HepG2 (cell line): ENCODE data around the gene VEGFB. TPM values are rescaled to one million over a fixed set of nuclear protein-coding genes. Genes with fewer than 3 reads are reported as not detected.
A peak's percentile ranks its signal among the peaks of the same experiment; 100 is the strongest.

Experiments
- ARNTL ChIP-seq: sonication (generic); formaldehyde crosslinking; IDR thresholded peaks from 2 replicates; pipeline ENCODE4 v1.4.0; 2020; ENCODE audit warnings: mild to moderate bottlenecking, missing genetic modification reagents
- ATF1 ChIP-seq: IDR thresholded peaks from 2 replicates; pipeline ENCODE4 v1.6.1; 2016; ENCODE audit warnings: mild to moderate bottlenecking, control low read depth
- CBX1 ChIP-seq: IDR thresholded peaks from one replicate; pipeline ENCODE4 v1.6.1; 2016; ENCODE audit warnings: antibody characterized with exemption, low read depth
- CHD4 ChIP-seq: fragments of 200-600 bp; sonication (generic); IDR thresholded peaks from 2 replicates; pipeline ENCODE4 v1.7.0; 2017; ENCODE audit warnings: mild to moderate bottlenecking, low read length, borderline replicate concordance
- HES4 ChIP-seq: sonication (generic); formaldehyde crosslinking; IDR thresholded peaks from 2 replicates; pipeline ENCODE4 v1.9.0; 2021; ENCODE audit warnings: mild to moderate bottlenecking, missing genetic modification reagents, borderline replicate concordance
- HNRNPH1 ChIP-seq: fragments of 200-400 bp; formaldehyde crosslinking; optimal IDR thresholded peaks from 2 replicates; pipeline ENCODE3; 2017; ENCODE audit warnings: mild to moderate bottlenecking, low read depth, low read length
- MYC ChIP-seq: sonication (generic); formaldehyde crosslinking; IDR thresholded peaks from 2 replicates; pipeline ENCODE4 v1.9.0; 2021; ENCODE audit warnings: missing genetic modification reagents, borderline replicate concordance
- NFE2L2 ChIP-seq: fragments of 150-350 bp; IDR thresholded peaks from 2 replicates; pipeline ENCODE4 v1.6.1; 2014; ENCODE audit warnings: low read length
- PHF8 ChIP-seq: sonication (generic); formaldehyde crosslinking; IDR thresholded peaks from 2 replicates; pipeline ENCODE4 v1.5.0; 2020; ENCODE audit warnings: missing genetic modification reagents
- SAFB2 ChIP-seq: sonication (generic); formaldehyde crosslinking; IDR thresholded peaks from 2 replicates; pipeline ENCODE4 v1.5.1; 2020; ENCODE audit warnings: missing genetic modification reagents, low read depth, mild to moderate bottlenecking, borderline replicate concordance
- SP140L ChIP-seq: sonication (generic); formaldehyde crosslinking; IDR thresholded peaks from 2 replicates; pipeline ENCODE4 v1.4.0; 2020; ENCODE audit warnings: missing genetic modification reagents, borderline replicate concordance
- U2AF2 ChIP-seq: fragments of 200-400 bp; formaldehyde crosslinking; IDR thresholded peaks from 2 replicates; pipeline ENCODE4 v1.6.1; 2017; ENCODE audit warnings: low read depth, mild to moderate bottlenecking, low read length
- ZFP1 ChIP-seq: IDR thresholded peaks from 2 replicates; pipeline ENCODE4 v1.6.1; 2016
- ZFY ChIP-seq: sonication (generic); formaldehyde crosslinking; IDR thresholded peaks from 2 replicates; pipeline ENCODE4 v1.4.0; 2020; ENCODE audit warnings: missing genetic modification reagents
- ZKSCAN5 ChIP-seq: sonication (generic); formaldehyde crosslinking; IDR thresholded peaks from 2 replicates; pipeline ENCODE4 v1.5.1; 2020; ENCODE audit warnings: mild to moderate bottlenecking, missing genetic modification reagents
- ZNF124 ChIP-seq: sonication (generic); formaldehyde crosslinking; IDR thresholded peaks from 2 replicates; pipeline ENCODE4 v1.4.0; 2020; ENCODE audit warnings: missing genetic modification reagents
- ZNF354B ChIP-seq: sonication (generic); formaldehyde crosslinking; IDR thresholded peaks from 2 replicates; pipeline ENCODE4 v1.8.0; 2022; ENCODE audit warnings: mild to moderate bottlenecking, missing genetic modification reagents
- ZNF562 ChIP-seq: sonication (generic); formaldehyde crosslinking; IDR thresholded peaks from 2 replicates; pipeline ENCODE4 v1.8.0; 2022; ENCODE audit warnings: missing genetic modification reagents, borderline replicate concordance
- polyA plus RNA-seq, 8 experiments: library from polyadenylated mRNA; depleted of rRNA in 3 of 8; stranded (reverse) in 7 of 8; unstranded in 1 of 8; fragments of >200 nt; fragmentation: Illumina TruSeq in 4 of 8; extraction: Trizol in 4 of 8; gene quantifications; 2 replicates each; pipeline versions ENCODE4 v1.2.1 to v1.2.3, GENCODE V29; 2011 to 2016; ENCODE audit warnings: low read depth in 4 of 8, missing spikeins in 1 of 8, mixed read lengths in 1 of 8; ENCODE audit not compliant: insufficient read depth in 1 of 8
- total RNA-seq, 5 experiments: library from RNA; depleted of rRNA; stranded (reverse); fragments of >200 nt; fragmentation: Illumina TruSeq; extraction: Trizol; gene quantifications; 2 replicates each; pipeline ENCODE4 v1.2.3, GENCODE V29; 2016; ENCODE audit warnings: low read depth in 1 of 5
- TF ChIP-seq, protein P1 (sequence below): sonication (generic); formaldehyde crosslinking; IDR thresholded peaks from 2 replicates; pipeline ENCODE4 v1.4.0; 2020; ENCODE audit warnings: low read depth, mild to moderate bottlenecking, missing genetic modification reagents
- TF ChIP-seq, protein P2 (sequence below): sonication (generic); formaldehyde crosslinking; IDR thresholded peaks from 2 replicates; pipeline ENCODE4 v1.5.0; 2020; ENCODE audit warnings: missing genetic modification reagents
- TF ChIP-seq, protein P3 (sequence below): sonication (generic); formaldehyde crosslinking; IDR thresholded peaks from 2 replicates; pipeline ENCODE4 v1.4.0; 2020; ENCODE audit warnings: low read depth, mild to moderate bottlenecking, missing genetic modification reagents
- TF ChIP-seq, protein P4 (sequence below): sonication (generic); formaldehyde crosslinking; IDR thresholded peaks from 2 replicates; pipeline ENCODE4 v1.9.0; 2022; ENCODE audit warnings: missing genetic modification reagents, mild to moderate bottlenecking, borderline replicate concordance
- TF ChIP-seq, protein P5 (sequence below): sonication (generic); formaldehyde crosslinking; IDR thresholded peaks from 2 replicates; pipeline ENCODE4 v1.8.0; 2022; ENCODE audit warnings: mild to moderate bottlenecking, missing genetic modification reagents; ENCODE audit not compliant: insufficient replicate concordance

VEGFB gene
- total and polyA plus RNA-seq, 2 of the 13 experiments (the other 11 are each of a cell fraction or from before 2014, with no cell fraction given), result 9.0 to 11.3 TPM

DNA sequence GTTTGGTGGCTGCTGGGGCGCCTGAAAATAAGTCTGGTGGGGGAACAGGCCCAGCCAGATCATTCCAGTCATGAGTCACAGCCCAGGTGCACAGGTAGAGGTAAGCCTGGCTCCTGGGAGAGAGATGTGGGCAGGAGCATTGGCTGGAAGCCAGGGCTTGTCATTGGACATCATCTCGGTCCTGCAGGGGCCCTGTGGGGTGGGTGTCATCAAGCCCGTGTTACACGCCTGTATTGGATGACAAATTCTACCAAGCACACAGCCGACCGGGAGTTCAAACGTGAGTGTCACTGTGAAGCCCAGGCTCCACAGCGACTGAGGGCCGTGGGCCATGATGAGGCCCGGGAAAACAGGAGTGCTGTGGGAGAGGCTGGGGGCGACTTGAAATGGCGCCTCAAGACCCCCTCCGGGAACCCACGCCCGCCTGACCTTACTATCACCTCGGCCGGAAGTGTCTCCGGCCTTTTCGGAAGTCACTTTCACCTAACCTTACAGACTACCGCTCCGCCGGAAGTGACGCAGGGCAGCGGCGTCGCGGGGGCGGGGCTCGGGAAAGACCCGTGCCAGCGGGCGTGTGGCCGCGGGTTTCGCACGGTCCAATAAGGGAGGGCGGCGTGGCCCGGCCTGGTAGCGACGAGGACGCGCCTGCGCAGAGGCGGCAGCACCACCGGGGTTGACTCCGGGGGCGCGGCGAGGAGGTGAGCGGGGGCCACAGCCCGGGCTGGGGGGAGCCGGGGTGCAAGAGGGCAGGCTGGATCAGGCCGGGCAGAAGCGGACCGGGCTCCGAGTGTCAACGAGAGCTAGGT lies 6.3 kb downstream of the VEGFB start, which contains the start of gene FKBP2 (continued):
- peak; percentile 49 for TF ChIP-seq CBX1
- no peak for TF ChIP-seq HNRNPH1
- TF ChIP-seq MYC (CRISPR knock-in tag), result peak; percentile 76
- TF ChIP-seq ATF1 (CRISPR knock-in tag), result peak; percentile 86
- TF ChIP-seq, protein P1, sequence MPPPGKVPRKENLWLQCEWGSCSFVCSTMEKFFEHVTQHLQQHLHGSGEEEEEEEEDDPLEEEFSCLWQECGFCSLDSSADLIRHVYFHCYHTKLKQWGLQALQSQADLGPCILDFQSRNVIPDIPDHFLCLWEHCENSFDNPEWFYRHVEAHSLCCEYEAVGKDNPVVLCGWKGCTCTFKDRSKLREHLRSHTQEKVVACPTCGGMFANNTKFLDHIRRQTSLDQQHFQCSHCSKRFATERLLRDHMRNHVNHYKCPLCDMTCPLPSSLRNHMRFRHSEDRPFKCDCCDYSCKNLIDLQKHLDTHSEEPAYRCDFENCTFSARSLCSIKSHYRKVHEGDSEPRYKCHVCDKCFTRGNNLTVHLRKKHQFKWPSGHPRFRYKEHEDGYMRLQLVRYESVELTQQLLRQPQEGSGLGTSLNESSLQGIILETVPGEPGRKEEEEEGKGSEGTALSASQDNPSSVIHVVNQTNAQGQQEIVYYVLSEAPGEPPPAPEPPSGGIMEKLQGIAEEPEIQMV (CRISPR knock-in tag), result peak; percentile 27; the same call in 1 of the 2 replicates
- no peak for TF ChIP-seq ZKSCAN5 (CRISPR knock-in tag)
- TF ChIP-seq ARNTL (CRISPR knock-in tag), result peak; percentile 91
- no peak for TF ChIP-seq SAFB2
- no peak for TF ChIP-seq SP140L
- no peak for TF ChIP-seq ZNF354B
- TF ChIP-seq, protein P2, sequence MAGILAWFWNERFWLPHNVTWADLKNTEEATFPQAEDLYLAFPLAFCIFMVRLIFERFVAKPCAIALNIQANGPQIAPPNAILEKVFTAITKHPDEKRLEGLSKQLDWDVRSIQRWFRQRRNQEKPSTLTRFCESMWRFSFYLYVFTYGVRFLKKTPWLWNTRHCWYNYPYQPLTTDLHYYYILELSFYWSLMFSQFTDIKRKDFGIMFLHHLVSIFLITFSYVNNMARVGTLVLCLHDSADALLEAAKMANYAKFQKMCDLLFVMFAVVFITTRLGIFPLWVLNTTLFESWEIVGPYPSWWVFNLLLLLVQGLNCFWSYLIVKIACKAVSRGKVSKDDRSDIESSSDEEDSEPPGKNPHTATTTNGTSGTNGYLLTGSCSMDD (CRISPR knock-in tag), result no peak
- TF ChIP-seq CHD4, result no peak
- no peak for TF ChIP-seq ZFP1
- TF ChIP-seq ZNF124 (CRISPR knock-in tag), result 0 out of 2 replicates have a peak, but pooled peaks have one; percentile 62
- no peak for TF ChIP-seq HES4 (CRISPR knock-in tag)
- TF ChIP-seq, protein P3, sequence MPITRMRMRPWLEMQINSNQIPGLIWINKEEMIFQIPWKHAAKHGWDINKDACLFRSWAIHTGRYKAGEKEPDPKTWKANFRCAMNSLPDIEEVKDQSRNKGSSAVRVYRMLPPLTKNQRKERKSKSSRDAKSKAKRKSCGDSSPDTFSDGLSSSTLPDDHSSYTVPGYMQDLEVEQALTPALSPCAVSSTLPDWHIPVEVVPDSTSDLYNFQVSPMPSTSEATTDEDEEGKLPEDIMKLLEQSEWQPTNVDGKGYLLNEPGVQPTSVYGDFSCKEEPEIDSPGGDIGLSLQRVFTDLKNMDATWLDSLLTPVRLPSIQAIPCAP (CRISPR knock-in tag), result no peak
- peak; percentile 65; the same call in 1 of the 2 replicates for TF ChIP-seq PHF8 (CRISPR knock-in tag)
- peak; percentile 67 for TF ChIP-seq ZFY (CRISPR knock-in tag)
- no peak for TF ChIP-seq NFE2L2
- TF ChIP-seq ZNF562 (CRISPR knock-in tag), result no peak
- TF ChIP-seq, protein P4, sequence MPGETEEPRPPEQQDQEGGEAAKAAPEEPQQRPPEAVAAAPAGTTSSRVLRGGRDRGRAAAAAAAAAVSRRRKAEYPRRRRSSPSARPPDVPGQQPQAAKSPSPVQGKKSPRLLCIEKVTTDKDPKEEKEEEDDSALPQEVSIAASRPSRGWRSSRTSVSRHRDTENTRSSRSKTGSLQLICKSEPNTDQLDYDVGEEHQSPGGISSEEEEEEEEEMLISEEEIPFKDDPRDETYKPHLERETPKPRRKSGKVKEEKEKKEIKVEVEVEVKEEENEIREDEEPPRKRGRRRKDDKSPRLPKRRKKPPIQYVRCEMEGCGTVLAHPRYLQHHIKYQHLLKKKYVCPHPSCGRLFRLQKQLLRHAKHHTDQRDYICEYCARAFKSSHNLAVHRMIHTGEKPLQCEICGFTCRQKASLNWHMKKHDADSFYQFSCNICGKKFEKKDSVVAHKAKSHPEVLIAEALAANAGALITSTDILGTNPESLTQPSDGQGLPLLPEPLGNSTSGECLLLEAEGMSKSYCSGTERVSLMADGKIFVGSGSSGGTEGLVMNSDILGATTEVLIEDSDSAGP (CRISPR knock-in tag), result peak; percentile 76
- TF ChIP-seq U2AF2, result no peak
- TF ChIP-seq, protein P5, sequence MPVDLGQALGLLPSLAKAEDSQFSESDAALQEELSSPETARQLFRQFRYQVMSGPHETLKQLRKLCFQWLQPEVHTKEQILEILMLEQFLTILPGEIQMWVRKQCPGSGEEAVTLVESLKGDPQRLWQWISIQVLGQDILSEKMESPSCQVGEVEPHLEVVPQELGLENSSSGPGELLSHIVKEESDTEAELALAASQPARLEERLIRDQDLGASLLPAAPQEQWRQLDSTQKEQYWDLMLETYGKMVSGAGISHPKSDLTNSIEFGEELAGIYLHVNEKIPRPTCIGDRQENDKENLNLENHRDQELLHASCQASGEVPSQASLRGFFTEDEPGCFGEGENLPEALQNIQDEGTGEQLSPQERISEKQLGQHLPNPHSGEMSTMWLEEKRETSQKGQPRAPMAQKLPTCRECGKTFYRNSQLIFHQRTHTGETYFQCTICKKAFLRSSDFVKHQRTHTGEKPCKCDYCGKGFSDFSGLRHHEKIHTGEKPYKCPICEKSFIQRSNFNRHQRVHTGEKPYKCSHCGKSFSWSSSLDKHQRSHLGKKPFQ (CRISPR knock-in tag), result peak; percentile 20
